GM18861 (cell line): ENCODE measurements around the gene SNX14.

Experiments used
- ATAC-seq: cut with Tn5 transposase; IDR thresholded peaks from one replicate; pipeline ENCODE4 v1.9.1; 2021; ENCODE audit not compliant: unreplicated experiment

The SNX14 gene

GRCh38 chr6:85464722-85465150, 128.9 kb downstream of the SNX14 start:
- no peak for ATAC-seq

GRCh38 chr6:85464260-85464644, 129.4 kb downstream of the SNX14 start:
- no peak for ATAC-seq

- ATAC-seq = no peak
Measured at GRCh38 chr6:85463621-85464259, 129.9 kb downstream of the SNX14 start.

- no peak for ATAC-seq
Measured at GRCh38 chr6:85462673-85463072, 131.0 kb downstream of the SNX14 start.

- ATAC-seq = no peak
Measured at GRCh38 chr6:85461798-85462170, 131.9 kb downstream of the SNX14 start.

GRCh38 chr6:85460921-85461797, 132.5 kb downstream of the SNX14 start:
- peak; percentile 86 for ATAC-seq

- no peak for ATAC-seq
Measured at GRCh38 chr6:85460154-85460920, 133.3 kb downstream of the SNX14 start.

- no peak for ATAC-seq
Measured at GRCh38 chr6:85459224-85459901, 134.3 kb downstream of the SNX14 start.

- ATAC-seq = no peak
Measured at GRCh38 chr6:85458782-85459181, 134.9 kb downstream of the SNX14 start.

GRCh38 chr6:85458184-85458583, 135.5 kb downstream of the SNX14 start:
- no peak for ATAC-seq

- no peak for ATAC-seq
Measured at GRCh38 chr6:85456782-85457181, 136.9 kb downstream of the SNX14 start.
